HG03575 (cell line): ENCODE data around the gene KAT2B.
"Not testable (repeated sequence)": the region's sequence is repeated elsewhere in the genome, so short reads cannot be mapped to it uniquely, and the experiment has no call there.

Source experiments
- ATAC-seq: cut with Tn5 transposase; IDR thresholded peaks from one replicate; pipeline ENCODE4 v1.9.1; 2021; ENCODE audit not compliant: unreplicated experiment, insufficient number of reproducible peaks, low FRiP score; ENCODE audit errors: extremely low read depth

The KAT2B gene

GRCh38 chr3:20039466-20039764, 831 bp upstream of the KAT2B start:
- ATAC-seq: no peak

GRCh38 chr3:20040548-20041196, 426 bp downstream of the KAT2B start:
- no peak for ATAC-seq

- ATAC-seq: peak; percentile 26
Measured at GRCh38 chr3:20041197-20041780, 1.0 kb downstream of the KAT2B start.

- ATAC-seq: no peak
Measured at GRCh38 chr3:20042331-20042730, 2.1 kb downstream of the KAT2B start.

GRCh38 chr3:20043396-20043795, 3.1 kb downstream of the KAT2B start:
- ATAC-seq: no peak

GRCh38 chr3:20043825-20044224, 3.6 kb downstream of the KAT2B start:
- ATAC-seq: no peak

- not testable (repeated sequence) for ATAC-seq
Measured at GRCh38 chr3:20045141-20045540, 4.9 kb downstream of the KAT2B start.

GRCh38 chr3:20046556-20046955, 6.3 kb downstream of the KAT2B start:
- no peak for ATAC-seq

GRCh38 chr3:20047341-20047779, 7.1 kb downstream of the KAT2B start:
- no peak for ATAC-seq

- no peak for ATAC-seq
Measured at GRCh38 chr3:20047976-20048883, 8.0 kb downstream of the KAT2B start.

- no peak for ATAC-seq
Measured at GRCh38 chr3:20051123-20051806, 11.0 kb downstream of the KAT2B start.

GRCh38 chr3:20052851-20053250, 12.6 kb downstream of the KAT2B start:
- no peak for ATAC-seq

- peak; percentile 56 for ATAC-seq
Measured at GRCh38 chr3:20054549-20054987, 14.3 kb downstream of the KAT2B start.

GRCh38 chr3:20055020-20055775, 15.0 kb downstream of the KAT2B start:
- no peak for ATAC-seq

GRCh38 chr3:20055842-20056241, 15.6 kb downstream of the KAT2B start:
- ATAC-seq: no peak

GRCh38 chr3:20056725-20057611, 16.7 kb downstream of the KAT2B start:
- no peak for ATAC-seq

GRCh38 chr3:20057612-20058180, 17.4 kb downstream of the KAT2B start:
- no peak for ATAC-seq

- ATAC-seq: no peak
Measured at GRCh38 chr3:20059929-20060328, 19.7 kb downstream of the KAT2B start.
